ENCODE measurements around the gene RYR2. TPM values are rescaled to one million over a fixed set of nuclear protein-coding genes. Genes with fewer than 3 reads are reported as not detected.

The RYR2 gene
- total and polyA plus RNA-seq, 7 experiments from 2014 or later = 0.05 TPM; not detected in 6

DNA sequence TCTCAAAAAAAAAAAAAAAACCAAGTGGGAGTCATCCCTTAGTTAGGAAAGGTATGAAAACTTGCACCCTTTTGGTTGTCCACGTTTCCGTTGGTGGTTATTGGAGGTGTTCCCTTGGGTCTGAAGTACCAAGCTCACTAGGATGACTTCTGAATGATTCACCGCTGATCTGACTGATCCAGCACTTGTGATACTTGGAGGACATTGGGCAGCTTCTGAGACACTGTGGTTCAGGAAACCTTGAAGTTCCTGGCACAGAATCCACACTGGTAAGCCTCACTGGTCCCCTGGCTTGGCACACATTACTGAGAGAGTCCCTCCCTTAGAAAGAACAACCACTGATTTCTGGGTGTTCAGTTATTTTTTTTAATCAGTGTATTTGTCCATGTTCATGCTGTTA is 91.9 kb downstream of the RYR2 start:
- H3K4me3 ChIP-seq (ENCODE audit: low read length) = no peak overlapping the region
- H3K36me3 ChIP-seq (ENCODE audit: control insufficient read depth in 2 of 3, insufficient read depth in 3 of 3, low read length in 3 of 3) = no peaks in the 10 kb centered on the region
- H3K4me1 Mint-ChIP-seq = no peaks in the 10 kb centered on the region
- POLR2A ChIA-PET = no interaction called here
- peaks cover 0 to 6% (median 0%) of the 10 kb centered on the region in 5 donors for H3K27me3 Mint-ChIP-seq
- CTCF ChIA-PET = no interaction called here
- DNase-seq = no peak
- intact Hi-C loops (cut with micrococcal nuclease) = no loop called here
- H3K9me3 Mint-ChIP-seq = peaks cover 9 to 66% (median 35%) of the 10 kb centered on the region in 11 donors
- no peak overlapping the region for H3K27ac ChIP-seq (ENCODE audit: low read depth, low read length)
- peaks cover 0 to 8% (median 0%) of the 10 kb centered on the region in 3 experiments for H3K9me3 ChIP-seq (ENCODE audit: control insufficient read depth in 2 of 3, low read length in 3 of 3)
- peaks cover 0 to 4% (median 0%) of the 10 kb centered on the region in 5 donors for H3K36me3 Mint-ChIP-seq
- H3K4me1 ChIP-seq (ENCODE audit: control insufficient read depth in 2 of 2, insufficient read depth in 2 of 2, low read length in 2 of 2) = no peaks in the 10 kb centered on the region
- H3K4me3 Mint-ChIP-seq = no peak overlapping the region
- no peaks in the 10 kb centered on the region for H3K27me3 ChIP-seq (ENCODE audit: control insufficient read depth in 2 of 2, insufficient read depth in 2 of 2, low read length in 2 of 2)
- H3K27ac Mint-ChIP-seq = no peak overlapping the region
- no peak for ATAC-seq

DNA sequence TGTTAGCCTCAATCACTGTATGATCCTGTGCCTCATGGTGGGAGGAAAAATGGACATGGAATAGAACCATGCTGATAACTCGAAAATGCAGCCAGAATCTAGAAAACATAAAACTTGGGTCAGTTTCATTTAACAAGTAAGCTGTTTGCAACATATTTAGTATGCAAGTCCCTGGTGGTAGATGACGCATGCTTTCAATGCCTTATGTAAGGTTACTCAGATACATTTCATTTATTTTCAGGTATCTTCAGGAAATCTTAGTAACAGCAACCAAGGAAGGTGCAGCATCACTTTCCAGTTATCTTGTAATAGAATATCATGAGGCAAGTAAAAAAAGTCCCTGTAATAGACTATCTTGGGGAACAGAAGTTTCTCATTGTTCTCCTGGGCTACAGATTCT is 92.9 kb downstream of the RYR2 start:
- peaks cover 0 to 4% (median 0%) of the 10 kb centered on the region in 5 donors for H3K36me3 Mint-ChIP-seq
- H3K27me3 Mint-ChIP-seq = peaks cover 0 to 6% (median 0%) of the 10 kb centered on the region in 5 donors
- ChIA-PET POLR2A (no interaction called here), CTCF (no interaction called here)
- no peaks in the 10 kb centered on the region for H3K36me3 ChIP-seq (ENCODE audit: control insufficient read depth in 2 of 3, insufficient read depth in 3 of 3, low read length in 3 of 3)
- no peak overlapping the region for H3K27ac Mint-ChIP-seq
- no peaks in the 10 kb centered on the region for H3K4me1 ChIP-seq (ENCODE audit: control insufficient read depth in 2 of 2, insufficient read depth in 2 of 2, low read length in 2 of 2)
- H3K9me3 ChIP-seq (ENCODE audit: control insufficient read depth in 2 of 3, low read length in 3 of 3) = peaks cover 0 to 8% (median 0%) of the 10 kb centered on the region in 3 experiments
- intact Hi-C loops (cut with micrococcal nuclease) = no loop called here
- no peak for ATAC-seq
- H3K4me1 Mint-ChIP-seq = no peaks in the 10 kb centered on the region
- H3K4me3 ChIP-seq (ENCODE audit: low read length) = no peak overlapping the region
- DNase-seq = no peak
- peaks cover 9 to 56% (median 25%) of the 10 kb centered on the region in 11 donors for H3K9me3 Mint-ChIP-seq
- H3K4me3 Mint-ChIP-seq = no peak overlapping the region
- no peak overlapping the region for H3K27ac ChIP-seq (ENCODE audit: low read depth, low read length)
- no peaks in the 10 kb centered on the region for H3K27me3 ChIP-seq (ENCODE audit: control insufficient read depth in 2 of 2, insufficient read depth in 2 of 2, low read length in 2 of 2)

DNA sequence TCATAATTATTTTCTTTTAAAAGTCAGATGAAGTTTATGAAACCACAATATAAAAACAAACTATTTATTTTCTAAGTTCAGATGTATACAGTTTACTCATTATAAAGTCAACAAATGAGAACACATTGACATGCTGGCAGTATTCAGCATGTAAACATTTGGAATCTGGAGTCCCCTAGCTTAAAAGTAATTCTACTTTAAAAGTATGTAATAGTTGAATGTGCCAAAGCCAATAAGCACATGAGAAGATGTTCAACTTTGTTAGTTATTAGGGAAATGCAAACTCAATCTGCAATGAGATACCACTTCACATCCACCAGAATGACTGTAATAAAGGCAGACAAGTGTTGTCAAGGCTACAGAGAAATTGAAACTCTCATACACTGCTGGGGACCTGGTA is 96.6 kb downstream of the RYR2 start:
- no peaks in the 10 kb centered on the region for H3K4me1 ChIP-seq (ENCODE audit: control insufficient read depth in 2 of 2, insufficient read depth in 2 of 2, low read length in 2 of 2)
- H3K4me3 ChIP-seq (ENCODE audit: low read length) = no peak overlapping the region
- POLR2A ChIA-PET = no interaction called here
- no peaks in the 10 kb centered on the region for H3K4me1 Mint-ChIP-seq
- H3K9me3 Mint-ChIP-seq = peaks cover 0 to 24% (median 5%) of the 10 kb centered on the region in 11 donors
- no peak for DNase-seq
- H3K36me3 Mint-ChIP-seq = no peaks in the 10 kb centered on the region
- H3K9me3 ChIP-seq (ENCODE audit: control insufficient read depth in 2 of 3, low read length in 3 of 3) = no peaks in the 10 kb centered on the region
- CTCF ChIA-PET = no interaction called here
- H3K27ac Mint-ChIP-seq = no peak overlapping the region
- H3K4me3 Mint-ChIP-seq = no peak overlapping the region
- ATAC-seq = no peak
- H3K36me3 ChIP-seq (ENCODE audit: control insufficient read depth in 2 of 3, insufficient read depth in 3 of 3, low read length in 3 of 3) = no peaks in the 10 kb centered on the region
- H3K27ac ChIP-seq (ENCODE audit: low read depth, low read length) = no peak overlapping the region
- H3K27me3 ChIP-seq (ENCODE audit: control insufficient read depth in 2 of 2, insufficient read depth in 2 of 2, low read length in 2 of 2) = no peaks in the 10 kb centered on the region
- peaks cover 0 to 10% (median 0%) of the 10 kb centered on the region in 5 donors for H3K27me3 Mint-ChIP-seq
- intact Hi-C loops (cut with micrococcal nuclease) = no loop called here

DNA sequence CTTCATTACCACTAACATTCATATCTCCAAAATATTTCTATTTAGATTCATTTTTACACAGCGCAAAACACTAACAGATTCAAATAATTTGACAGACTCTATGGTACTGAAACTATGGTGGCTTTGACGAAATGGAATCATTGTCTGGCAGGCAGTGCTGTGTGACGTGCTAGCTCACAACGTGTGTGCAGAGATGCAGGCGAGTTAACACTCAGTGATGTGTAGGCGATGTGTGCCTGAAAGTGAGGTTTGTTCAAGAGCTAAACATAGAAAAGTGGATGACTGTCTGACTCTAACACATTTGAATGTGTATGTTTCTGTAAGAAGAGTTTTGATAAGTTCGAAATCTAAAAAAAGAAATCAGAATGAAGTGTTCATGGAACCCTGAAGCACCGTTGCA is 97.7 kb downstream of the RYR2 start:
- H3K27ac ChIP-seq (ENCODE audit: low read depth, low read length) = no peak overlapping the region
- H3K36me3 Mint-ChIP-seq = no peaks in the 10 kb centered on the region
- POLR2A ChIA-PET = no interaction called here

DNA sequence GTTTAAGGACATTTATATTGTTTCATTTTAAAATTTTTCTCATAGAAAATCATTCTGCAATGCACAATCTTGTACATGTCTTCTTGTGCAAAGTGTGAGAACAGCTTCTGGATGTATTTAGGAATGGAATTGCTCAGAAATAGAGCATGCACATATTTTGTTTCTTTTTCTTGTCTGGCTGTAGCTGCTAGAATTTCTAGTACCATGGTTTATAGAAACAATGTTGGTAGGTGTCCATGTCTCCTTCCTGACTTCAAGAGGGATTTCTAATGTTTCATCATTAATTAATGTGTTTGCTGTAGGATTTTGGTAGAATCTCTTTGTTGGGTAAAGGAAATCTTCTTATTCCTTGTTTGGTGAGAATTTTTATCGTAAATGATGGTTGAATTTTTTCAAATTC is 99.0 kb downstream of the RYR2 start:
- no peak overlapping the region for H3K4me3 Mint-ChIP-seq
- H3K4me3 ChIP-seq (ENCODE audit: low read length) = no peak overlapping the region
- H3K27ac ChIP-seq (ENCODE audit: low read depth, low read length) = no peak overlapping the region
- intact Hi-C loops (cut with micrococcal nuclease) = no loop called here
- no peaks in the 10 kb centered on the region for H3K36me3 ChIP-seq (ENCODE audit: control insufficient read depth in 2 of 3, insufficient read depth in 3 of 3, low read length in 3 of 3)
- no peaks in the 10 kb centered on the region for H3K27me3 ChIP-seq (ENCODE audit: control insufficient read depth in 2 of 2, insufficient read depth in 2 of 2, low read length in 2 of 2)
- ChIA-PET POLR2A (no interaction called here), CTCF (no interaction called here)
- H3K27ac Mint-ChIP-seq = no peak overlapping the region
- no peaks in the 10 kb centered on the region for H3K4me1 Mint-ChIP-seq
- H3K4me1 ChIP-seq (ENCODE audit: control insufficient read depth in 2 of 2, insufficient read depth in 2 of 2, low read length in 2 of 2) = no peaks in the 10 kb centered on the region
- no peaks in the 10 kb centered on the region for H3K9me3 ChIP-seq (ENCODE audit: control insufficient read depth in 2 of 3, low read length in 3 of 3)
- peaks cover 0 to 10% (median 4%) of the 10 kb centered on the region in 5 donors for H3K27me3 Mint-ChIP-seq
- ATAC-seq (no peak), DNase-seq (no peak)
- H3K9me3 Mint-ChIP-seq = peaks cover 0 to 7% (median 2%) of the 10 kb centered on the region in 11 donors
- H3K36me3 Mint-ChIP-seq = no peaks in the 10 kb centered on the region

More for the DNA sequence above, 97.7 kb downstream of the RYR2 start:
- CTCF ChIA-PET = no interaction called here
- Histone ChIP-seq H3K36me3 (ENCODE audit: control insufficient read depth in 2 of 3, insufficient read depth in 3 of 3, low read length in 3 of 3) (no peaks in the 10 kb centered on the region), H3K4me3 (ENCODE audit: low read length) (no peak overlapping the region), H3K4me1 (ENCODE audit: control insufficient read depth in 2 of 2, insufficient read depth in 2 of 2, low read length in 2 of 2) (no peaks in the 10 kb centered on the region), H3K27me3 (ENCODE audit: control insufficient read depth in 2 of 2, insufficient read depth in 2 of 2, low read length in 2 of 2) (no peaks in the 10 kb centered on the region), H3K9me3 (ENCODE audit: control insufficient read depth in 2 of 3, low read length in 3 of 3) (no peaks in the 10 kb centered on the region)
- Mint-ChIP-seq H3K27me3 (peaks cover 0 to 10% (median 0%) of the 10 kb centered on the region in 5 donors), H3K4me3 (no peak overlapping the region), H3K27ac (no peak overlapping the region), H3K4me1 (no peaks in the 10 kb centered on the region), H3K9me3 (peaks cover 0 to 15% (median 4%) of the 10 kb centered on the region in 11 donors)
- intact Hi-C loops (cut with micrococcal nuclease) = no loop called here
- DNase-seq (no peak), ATAC-seq (no peak)

DNA sequence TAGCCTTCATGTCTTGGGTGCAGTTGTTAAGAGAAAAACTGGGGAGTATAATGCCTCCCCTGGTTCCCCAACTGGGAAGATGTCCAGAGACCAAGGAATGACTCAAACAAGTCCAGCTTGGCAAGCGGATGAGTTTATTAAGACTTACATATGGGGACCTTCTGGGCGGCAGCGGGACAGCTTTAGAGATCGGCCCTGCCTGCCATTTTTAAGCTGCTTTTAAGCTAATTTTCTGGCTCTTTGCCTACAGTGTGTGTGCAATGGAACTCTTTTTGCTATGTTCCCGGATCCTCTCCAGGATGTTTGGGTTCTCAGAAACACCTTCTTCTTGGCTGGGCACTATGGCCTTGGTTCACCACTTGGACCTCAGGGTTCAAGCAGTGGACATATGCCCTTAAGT is 99.5 kb downstream of the RYR2 start:
- DNase-seq = no peak
- no peak overlapping the region for H3K4me3 Mint-ChIP-seq
- H3K4me1 Mint-ChIP-seq = no peaks in the 10 kb centered on the region
- ChIA-PET CTCF (no interaction called here), POLR2A (no interaction called here)
- Histone ChIP-seq H3K4me1 (ENCODE audit: control insufficient read depth in 2 of 2, insufficient read depth in 2 of 2, low read length in 2 of 2) (no peaks in the 10 kb centered on the region), H3K4me3 (ENCODE audit: low read length) (no peak overlapping the region), H3K27ac (ENCODE audit: low read depth, low read length) (no peak overlapping the region), H3K9me3 (ENCODE audit: control insufficient read depth in 2 of 3, low read length in 3 of 3) (no peaks in the 10 kb centered on the region), H3K36me3 (ENCODE audit: control insufficient read depth in 2 of 3, insufficient read depth in 3 of 3, low read length in 3 of 3) (no peaks in the 10 kb centered on the region), H3K27me3 (ENCODE audit: control insufficient read depth in 2 of 2, insufficient read depth in 2 of 2, low read length in 2 of 2) (no peaks in the 10 kb centered on the region)
- H3K36me3 Mint-ChIP-seq = no peaks in the 10 kb centered on the region
- H3K27ac Mint-ChIP-seq = no peak overlapping the region
- no peak for ATAC-seq
- intact Hi-C loops (cut with micrococcal nuclease) = no loop called here
- H3K27me3 Mint-ChIP-seq = peaks cover 0 to 10% (median 4%) of the 10 kb centered on the region in 5 donors
- peaks cover 0 to 7% (median 2%) of the 10 kb centered on the region in 11 donors for H3K9me3 Mint-ChIP-seq

DNA sequence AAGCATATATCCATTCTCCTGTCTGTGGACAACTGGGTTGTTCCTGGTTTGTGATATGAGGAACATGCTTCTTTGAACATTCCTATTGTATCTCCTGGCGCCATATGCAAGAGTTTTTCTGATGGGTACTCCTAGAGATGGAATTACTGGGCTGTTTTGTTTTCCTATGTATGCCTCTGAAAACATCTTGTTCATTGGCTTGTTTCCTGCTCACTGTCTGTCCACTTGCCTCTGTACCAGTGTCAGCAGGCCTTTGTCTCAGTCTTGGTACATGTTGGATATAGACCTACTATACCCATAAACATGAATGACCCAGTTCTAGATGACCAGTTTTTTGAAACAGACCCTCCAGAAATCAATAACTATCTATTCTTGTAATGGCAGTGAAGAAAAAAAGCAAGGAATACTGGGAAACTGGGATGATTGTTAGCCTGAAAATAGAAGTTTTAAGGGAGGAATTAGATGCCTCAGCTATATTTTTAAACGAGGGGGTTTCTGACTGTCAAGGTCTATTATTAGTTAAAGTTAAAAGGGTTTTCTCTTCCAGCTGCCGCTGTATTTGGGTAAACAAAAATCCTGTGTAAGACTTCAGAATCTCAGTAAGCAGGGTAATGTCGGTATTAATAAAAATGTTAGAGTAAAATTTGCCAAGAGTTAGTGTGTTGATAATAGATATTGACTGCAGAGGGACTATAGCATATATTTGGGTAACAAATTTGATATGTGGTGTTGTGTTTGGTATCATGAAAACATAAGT is 103.6 kb downstream of the RYR2 start:
- DNase-seq = no peak
- no peak overlapping the region for H3K4me3 Mint-ChIP-seq
- Histone ChIP-seq H3K4me1 (ENCODE audit: control insufficient read depth in 2 of 2, insufficient read depth in 2 of 2, low read length in 2 of 2) (no peaks in the 10 kb centered on the region), H3K4me3 (ENCODE audit: low read length) (no peak overlapping the region), H3K9me3 (ENCODE audit: control insufficient read depth in 2 of 3, low read length in 3 of 3) (no peaks in the 10 kb centered on the region), H3K27me3 (ENCODE audit: control insufficient read depth in 2 of 2, insufficient read depth in 2 of 2, low read length in 2 of 2) (no peaks in the 10 kb centered on the region), H3K36me3 (ENCODE audit: control insufficient read depth in 2 of 3, insufficient read depth in 3 of 3, low read length in 3 of 3) (no peaks in the 10 kb centered on the region), H3K27ac (ENCODE audit: low read depth, low read length) (no peak overlapping the region)
- H3K9me3 Mint-ChIP-seq = peaks cover 0 to 3% (median 0%) of the 10 kb centered on the region in 11 donors
- H3K36me3 Mint-ChIP-seq = no peaks in the 10 kb centered on the region
- no peak overlapping the region for H3K27ac Mint-ChIP-seq
- CTCF ChIA-PET = no interaction called here
- ATAC-seq = no peak
- no peaks in the 10 kb centered on the region for H3K4me1 Mint-ChIP-seq
- intact Hi-C loops (cut with micrococcal nuclease) = no loop called here
- POLR2A ChIA-PET = no interaction called here
- peaks cover 0 to 17% (median 5%) of the 10 kb centered on the region in 5 donors for H3K27me3 Mint-ChIP-seq
